Cardiac muscle cell (in vitro differentiated cells and primary cell): ENCODE data around the gene SERINC5. TPM values are rescaled to one million over a fixed set of nuclear protein-coding genes. Genes with fewer than 3 reads are reported as not detected.
"Not testable (repeated sequence)": the region's sequence is repeated elsewhere in the genome, so short reads cannot be mapped to it uniquely, and the experiment has no call there.

Experiments used
- DNase-seq, 2 donors: peaks; one replicate each; pipeline versions ENCODE4 v3.0.0 to v3.0.0-alpha.2; 2010 to 2017; ENCODE audit warnings: low read depth in 1 of 2, low spot score in 1 of 2
- H3K27ac ChIP-seq: fragments of 200-600 bp; sonication (generic); 2 replicates; pipeline ENCODE4 v1.5.1; 2016
- H3K27me3 ChIP-seq: fragments of 200-600 bp; sonication (generic); 2 replicates; pipeline ENCODE4 v1.6.0; 2016; ENCODE audit warnings: control low read depth
- H3K36me3 ChIP-seq: fragments of 200-600 bp; sonication (generic); 2 replicates; pipeline ENCODE4 v1.5.1; 2016; ENCODE audit warnings: control low read depth
- H3K4me1 ChIP-seq: fragments of 200-600 bp; sonication (generic); 2 replicates; pipeline ENCODE4 v1.8.1; 2017; ENCODE audit warnings: low read depth, mild to moderate bottlenecking, mixed run types
- H3K4me3 ChIP-seq: fragments of 200-600 bp; sonication (generic); 2 replicates; pipeline ENCODE4 v1.5.1; 2016; ENCODE audit warnings: mild to moderate bottlenecking
- H3K9me3 ChIP-seq: fragments of 200-600 bp; sonication (generic); 2 replicates; pipeline ENCODE4 v1.5.1; 2017; ENCODE audit warnings: low read depth, mild to moderate bottlenecking, control low read depth
- CTCF ChIP-seq: IDR thresholded peaks from 2 replicates; pipeline ENCODE4 v1.5.1; 2012; ENCODE audit warnings: low read depth, mild to moderate bottlenecking, low read length
- polyA plus RNA-seq: library from polyadenylated mRNA; unstranded; fragments of >200 nt; fragmentation: Nextera tagmentation; extraction: Ambion mirVana; gene quantifications from 2 replicates; pipeline ENCODE4 v1.2.1, GENCODE V29; 2016
- total RNA-seq: library from RNA; depleted of rRNA; stranded (reverse); fragments of >200 nt; gene quantifications from 2 replicates; pipeline ENCODE4 v1.2.3, GENCODE V29; 2016

Gene SERINC5
- total and polyA plus RNA-seq, 2 experiments from 2014 or later: 10.8 to 33.6 TPM

GRCh38 chr5:80093796-80094195 lies 162.1 kb downstream of the SERINC5 start:
- peak in 1 of 2 donors; percentile 42 for DNase-seq
- H3K4me1 ChIP-seq: peaks cover 23% of the 10 kb centered on the region
- H3K27ac ChIP-seq: peak overlapping the region; percentile 88
- H3K4me3 ChIP-seq: no peak overlapping the region
- no peaks in the 10 kb centered on the region for H3K36me3 ChIP-seq
- TF ChIP-seq CTCF: no peak
- no peaks in the 10 kb centered on the region for H3K9me3 ChIP-seq
- H3K27me3 ChIP-seq: no peaks in the 10 kb centered on the region

- no peaks in the 10 kb centered on the region for H3K27me3 ChIP-seq
- H3K27ac ChIP-seq: no peak overlapping the region
- H3K4me1 ChIP-seq: peaks cover 20% of the 10 kb centered on the region
- H3K9me3 ChIP-seq: no peaks in the 10 kb centered on the region
- H3K36me3 ChIP-seq: no peaks in the 10 kb centered on the region
- no peak for TF ChIP-seq CTCF
- no peak overlapping the region for H3K4me3 ChIP-seq
- no peak for DNase-seq
Measured at GRCh38 chr5:80092486-80093107, 163.3 kb downstream of the SERINC5 start.

- H3K27me3 ChIP-seq, H3K36me3 ChIP-seq, H3K4me3 ChIP-seq, H3K9me3 ChIP-seq, H3K27ac ChIP-seq: not testable (repeated sequence)
- DNase-seq: peak; percentile 62 to 81
- H3K4me1 ChIP-seq: peaks cover 20% of the 10 kb centered on the region
- TF ChIP-seq CTCF: peak; percentile 47
Measured at GRCh38 chr5:80091792-80092192, 164.1 kb downstream of the SERINC5 start.

GRCh38 chr5:80090884-80091166 lies 165.0 kb downstream of the SERINC5 start:
- H3K27me3 ChIP-seq: no peaks in the 10 kb centered on the region
- no peaks in the 10 kb centered on the region for H3K9me3 ChIP-seq
- H3K4me3 ChIP-seq: no peak overlapping the region
- peaks cover 20% of the 10 kb centered on the region for H3K4me1 ChIP-seq
- H3K27ac ChIP-seq: no peak overlapping the region
- H3K36me3 ChIP-seq: no peaks in the 10 kb centered on the region
- DNase-seq: no peak
- TF ChIP-seq CTCF: no peak

- no peak overlapping the region for H3K27ac ChIP-seq
- no peaks in the 10 kb centered on the region for H3K9me3 ChIP-seq
- no peaks in the 10 kb centered on the region for H3K36me3 ChIP-seq
- no peaks in the 10 kb centered on the region for H3K4me1 ChIP-seq
- H3K4me3 ChIP-seq: no peak overlapping the region
- DNase-seq: peak; percentile 82
- H3K27me3 ChIP-seq: no peaks in the 10 kb centered on the region
- peak; percentile 68 for TF ChIP-seq CTCF
Measured at GRCh38 chr5:80083101-80083890, 172.6 kb downstream of the SERINC5 start.
